NCI-H2029 (cell line): ENCODE measurements around the gene ZNF30.
A peak's percentile ranks its signal among the peaks of the same experiment; 100 is the strongest.
"Not testable (repeated sequence)": the region's sequence is repeated elsewhere in the genome, so short reads cannot be mapped to it uniquely, and the experiment has no call there.

Source experiments
- DNase-seq: peaks from one replicate; lab custom pipeline; 2025; lab: John Stamatoyannopoulos, UW

ZNF30 gene

DNA sequence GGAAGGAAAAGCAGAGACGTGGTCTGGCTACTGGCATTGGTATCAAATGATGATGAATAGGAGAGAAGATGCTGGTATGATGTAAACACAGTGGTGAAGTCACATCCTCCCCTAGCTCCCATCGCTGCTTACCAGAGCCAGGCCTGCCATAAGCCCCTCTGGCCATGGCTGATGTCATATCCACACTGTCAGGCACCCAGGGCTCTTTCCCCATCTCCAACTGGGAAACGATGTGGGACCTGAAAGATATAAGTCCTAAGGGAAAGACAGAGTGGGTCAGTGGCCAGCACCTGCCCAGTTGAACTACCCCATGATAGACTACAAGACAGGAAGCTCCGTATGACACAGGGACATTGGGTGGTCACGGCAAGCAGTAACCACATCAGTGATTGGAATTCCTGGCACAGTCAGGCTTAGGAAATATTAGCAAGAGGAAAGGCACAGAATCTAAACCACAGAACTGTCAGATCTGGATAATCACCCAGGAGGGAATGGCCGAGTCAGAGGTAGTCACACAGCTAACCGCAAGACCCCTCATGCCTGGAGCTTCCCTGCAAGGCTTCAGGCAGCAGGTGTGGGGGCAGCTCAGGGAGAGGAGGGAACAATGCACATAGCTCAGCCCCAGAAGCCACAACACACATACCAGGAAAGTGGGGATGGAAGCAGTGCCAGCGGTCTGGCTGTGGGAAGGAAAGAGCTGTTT is 33.6 kb downstream of the ZNF30 start:
- no peak for DNase-seq

DNA sequence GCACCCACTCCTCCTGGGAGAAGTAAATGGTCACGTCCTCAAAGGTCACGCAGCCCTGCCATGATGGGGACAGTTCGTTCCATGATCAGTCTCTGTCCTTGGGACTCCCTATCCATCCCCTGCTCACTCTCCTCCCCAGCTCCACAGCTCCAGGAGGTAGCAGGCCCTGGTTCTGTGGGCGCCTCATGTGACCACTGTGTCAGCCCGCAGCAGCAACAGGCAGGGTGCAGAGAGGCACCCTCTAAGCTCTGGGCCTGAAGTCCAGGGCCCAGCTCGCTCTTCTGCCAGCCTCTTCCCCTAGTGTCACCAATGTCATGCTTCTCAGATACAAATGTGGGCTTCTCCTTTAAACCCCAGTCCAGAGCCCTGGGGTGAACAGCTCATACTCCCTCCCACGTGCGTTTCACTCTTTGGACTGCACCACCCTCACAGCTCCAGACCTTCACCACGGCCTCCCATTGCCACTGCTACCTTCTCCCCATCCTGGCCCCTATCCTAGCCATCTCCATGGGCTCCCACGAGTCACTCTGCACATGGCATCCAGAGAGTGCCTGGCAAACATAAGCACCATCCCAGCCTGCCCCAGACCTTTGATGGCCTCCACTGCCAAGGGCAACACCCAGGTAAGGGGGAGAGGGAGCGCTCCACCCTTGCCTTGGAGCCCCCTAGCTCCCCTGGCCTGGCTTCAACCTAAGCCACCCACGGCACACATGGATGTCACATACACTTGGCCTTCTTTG is 34.4 kb downstream of the ZNF30 start:
- DNase-seq: no peak

DNA sequence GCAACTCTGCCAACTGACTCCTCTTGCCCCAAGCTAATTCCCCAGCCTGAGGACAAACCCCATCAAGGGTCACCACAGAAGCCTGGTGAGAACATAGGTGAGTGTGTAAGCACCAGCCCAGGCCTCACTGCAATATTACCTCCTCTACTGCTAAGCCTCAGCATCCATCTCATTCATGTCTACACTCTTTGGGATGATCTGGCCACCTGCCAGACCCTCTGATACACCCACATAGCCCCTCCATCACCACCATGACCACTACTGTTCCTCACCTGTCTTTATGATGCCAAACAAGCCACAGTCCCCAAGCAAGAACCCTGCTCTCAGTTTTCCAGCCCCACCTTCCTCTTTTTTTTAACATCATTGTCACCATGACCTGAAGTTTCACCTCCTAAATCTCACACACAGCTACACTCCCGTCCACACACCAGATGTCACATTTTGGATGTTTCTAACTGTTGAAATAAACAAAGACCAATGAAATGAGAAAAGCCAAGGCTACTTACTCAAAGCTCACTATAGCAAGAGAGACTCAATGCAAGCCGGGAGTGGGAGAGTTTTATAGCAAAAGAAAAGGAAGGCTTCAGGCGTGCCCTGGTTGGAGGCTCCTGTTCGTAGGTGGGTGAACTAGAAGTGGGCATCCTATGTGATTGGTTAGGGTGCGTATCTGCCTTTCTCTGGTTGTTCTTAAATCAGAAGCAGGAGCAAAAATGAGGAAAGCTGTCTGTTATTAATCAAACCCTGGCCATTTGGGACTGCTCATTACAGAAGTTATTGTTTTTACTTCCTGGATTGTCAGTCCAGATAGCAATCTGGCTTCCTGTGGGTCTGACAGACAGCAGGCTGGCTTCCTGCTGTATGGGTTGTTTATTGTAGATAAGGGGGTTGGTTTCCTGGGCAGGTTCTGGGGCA is 35.3 kb downstream of the ZNF30 start:
- DNase-seq: peak; percentile 9

DNA sequence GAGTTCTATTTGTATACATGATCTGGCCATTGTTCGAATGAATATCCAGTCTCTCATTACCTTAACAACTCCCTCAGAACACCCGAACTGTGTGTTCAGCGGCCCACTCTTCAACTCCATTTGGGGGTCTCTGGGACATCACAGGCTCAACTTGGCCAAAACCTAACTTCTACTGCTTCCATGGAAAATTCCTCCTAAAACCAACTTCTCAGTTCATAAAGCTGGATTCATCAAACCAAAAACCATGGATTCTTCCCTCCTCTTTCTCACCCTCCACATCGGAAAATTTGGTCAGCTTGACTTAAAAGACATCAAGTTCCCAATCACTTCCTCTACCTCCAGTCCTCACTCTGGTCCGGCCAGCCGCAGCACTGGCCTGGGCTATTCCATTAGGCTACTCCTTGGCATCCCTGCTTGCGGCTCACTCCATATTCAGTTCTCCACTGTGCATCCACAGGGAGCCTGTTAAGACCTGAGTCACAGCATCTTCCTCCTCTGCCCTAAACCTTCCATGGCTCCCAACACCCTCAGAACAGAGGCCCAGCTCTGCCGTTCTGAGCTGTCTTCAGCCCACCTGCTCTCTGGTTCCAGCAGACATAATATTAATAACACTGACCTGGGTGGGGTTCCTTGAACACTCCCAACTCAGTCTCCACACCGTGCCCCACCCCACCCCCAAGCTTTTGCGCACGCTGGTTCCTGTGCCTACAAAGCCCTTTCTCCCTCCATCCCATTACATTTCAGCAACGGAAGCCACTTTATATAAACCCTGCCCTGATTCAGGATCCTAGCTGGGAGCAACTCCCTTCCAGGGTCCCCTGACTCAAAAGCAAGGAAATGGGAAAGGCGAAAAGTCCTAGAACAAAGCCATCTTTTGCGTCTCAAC is 36.2 kb downstream of the ZNF30 start:
- no peak for DNase-seq

DNA sequence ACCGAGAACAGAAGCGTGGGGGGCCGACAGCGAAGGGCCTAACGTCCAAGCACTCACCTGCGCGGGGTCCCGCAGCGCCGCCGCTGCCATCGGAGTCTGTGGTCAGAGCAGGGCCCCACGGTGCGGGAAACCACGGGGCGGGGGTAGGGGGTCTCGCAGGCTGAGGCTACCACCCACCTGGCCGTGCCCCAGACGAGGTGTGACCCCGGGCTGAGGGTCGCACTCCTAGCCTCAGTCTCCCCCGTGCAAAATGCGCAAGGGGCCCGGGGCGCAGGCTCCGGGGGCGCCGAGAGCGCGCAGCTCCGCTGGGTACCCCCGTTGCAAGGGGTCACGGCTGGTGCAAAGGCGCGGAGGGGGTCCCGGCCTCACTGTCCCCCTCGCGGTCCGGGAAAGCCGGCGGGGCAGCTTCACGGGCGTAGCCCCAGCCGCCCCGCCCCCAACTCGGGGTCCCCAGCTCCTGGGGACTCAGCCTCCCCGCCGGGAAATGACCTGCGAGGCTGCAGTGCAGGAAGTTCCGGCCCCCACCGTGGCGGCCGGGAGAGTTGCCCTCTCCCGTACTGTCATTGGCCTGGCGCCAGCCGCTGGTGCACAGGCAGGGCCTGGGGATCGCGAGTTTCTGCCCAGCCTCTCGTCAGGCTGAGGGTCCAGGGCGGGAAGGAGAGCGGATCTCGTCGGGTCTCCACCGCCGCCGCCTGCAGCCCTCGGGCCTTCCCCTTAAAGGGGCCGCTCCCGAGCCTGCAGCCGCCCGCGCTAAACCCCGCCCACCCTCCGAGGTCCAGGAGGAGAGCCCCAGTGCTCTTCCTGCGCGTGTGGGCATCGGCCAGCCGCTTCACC is 37.1 kb downstream of the ZNF30 start, which contains the start of gene ZNF792:
ZNF792 (minus strand) TSS at position 657 of the 834 bp plus-strand sequence; CDS start at position 90, 567 bp downstream.
- DNase-seq: peak; percentile 55

DNA sequence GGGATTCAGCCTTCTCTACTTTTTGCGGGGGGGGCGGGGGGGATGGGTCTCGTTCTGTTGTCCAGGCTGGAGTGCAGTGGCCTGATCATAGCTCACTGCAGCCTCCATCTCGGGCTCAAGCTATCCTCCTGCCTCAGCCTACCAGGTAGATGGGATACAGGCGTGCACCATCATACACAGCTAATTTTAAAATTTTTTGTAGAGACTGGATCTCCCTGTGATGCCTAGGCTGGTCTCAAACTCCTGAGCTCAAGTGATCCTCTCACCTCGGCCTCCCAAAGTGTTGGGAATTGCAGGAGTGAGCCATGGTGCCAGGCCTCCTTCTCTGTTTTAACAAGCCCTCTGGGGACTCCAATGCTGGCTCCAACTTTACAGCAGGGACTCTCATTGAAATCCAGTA is 37.9 kb downstream of the ZNF30 start:
- DNase-seq: no peak

DNA sequence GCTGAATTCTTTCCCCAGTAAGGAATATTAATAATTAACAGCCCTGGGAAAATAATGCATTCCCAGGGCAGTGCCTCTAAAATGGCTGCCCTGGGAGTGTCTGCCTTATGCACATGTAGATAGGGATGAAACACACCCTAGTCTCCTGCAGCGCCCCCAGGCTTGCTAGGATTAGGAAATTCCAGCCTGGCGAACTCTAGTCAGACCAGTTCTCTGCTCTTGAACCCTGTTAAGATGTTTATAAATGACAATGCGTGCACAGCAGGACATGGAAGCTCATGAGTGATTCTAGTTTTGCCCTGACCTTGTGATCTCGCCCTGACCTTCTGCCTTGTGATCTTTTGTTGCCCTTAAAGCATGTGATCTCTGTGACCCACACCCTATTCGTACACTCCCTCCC is 38.8 kb downstream of the ZNF30 start:
- DNase-seq: not testable (repeated sequence)

DNA sequence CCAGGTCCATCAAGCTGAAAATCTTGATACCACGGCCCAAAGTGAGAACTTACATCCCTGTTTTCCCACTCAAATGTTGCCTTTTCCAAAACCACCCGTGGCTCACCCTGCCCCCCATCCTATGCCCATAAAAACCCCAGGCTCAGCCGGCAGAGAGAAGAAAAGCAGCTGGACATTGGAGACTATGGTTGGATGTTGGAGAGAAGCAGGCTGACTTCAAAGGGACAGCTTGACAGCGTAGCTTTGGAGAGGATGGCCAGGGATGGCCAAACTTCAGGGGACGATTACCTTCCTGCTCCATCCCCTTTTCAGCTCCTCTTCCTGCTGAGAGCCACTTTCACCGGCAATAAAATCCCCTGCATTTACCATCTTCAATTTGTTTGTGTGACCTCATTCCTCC is 40.8 kb downstream of the ZNF30 start:
- DNase-seq: no peak

DNA sequence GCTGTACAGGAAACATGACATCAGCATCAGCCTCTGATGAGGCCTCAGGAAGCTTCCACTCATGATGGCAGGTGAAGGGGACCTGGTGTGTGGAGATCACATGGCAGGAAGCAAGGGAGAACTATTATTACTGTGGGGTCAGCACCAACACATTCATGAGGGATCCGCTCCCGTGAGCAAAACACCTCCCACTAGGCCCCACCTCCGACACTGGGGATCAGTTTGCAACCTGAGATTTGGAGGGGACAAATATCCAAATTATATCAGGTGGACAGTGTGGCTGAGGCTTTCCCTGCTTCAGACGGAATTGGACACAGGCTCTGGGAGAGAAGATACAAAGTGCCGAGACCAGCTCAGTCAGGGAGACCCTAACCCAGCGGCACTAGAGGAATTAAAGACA is 43.0 kb downstream of the ZNF30 start:
- DNase-seq: no peak

DNA sequence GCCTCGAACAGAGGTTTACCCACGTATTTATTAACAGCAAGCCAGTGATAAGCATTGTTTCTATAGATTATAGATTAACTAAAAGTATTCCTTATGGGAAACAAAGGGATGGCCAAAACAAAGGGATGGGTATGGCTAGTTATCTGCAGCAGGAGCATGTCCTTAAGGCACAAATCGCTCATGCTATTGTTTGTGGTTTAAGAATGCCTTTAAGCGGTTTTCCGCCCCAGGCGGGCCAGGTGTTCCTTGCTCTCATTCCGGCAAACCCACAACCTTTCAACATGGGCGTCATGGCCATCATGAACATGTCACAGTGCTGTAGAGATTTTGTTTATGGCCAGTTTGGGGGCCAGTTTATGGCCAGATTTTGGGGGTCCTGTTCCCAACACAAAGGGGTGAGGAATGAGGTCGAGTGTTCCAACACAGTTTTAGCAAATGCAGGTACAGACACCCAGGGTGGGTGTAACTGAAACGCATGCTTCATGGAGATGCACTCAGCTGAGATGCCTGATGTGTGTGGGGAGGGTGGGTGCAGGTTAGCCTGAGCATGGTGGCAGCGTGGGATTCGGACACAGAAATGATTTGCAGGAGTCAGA is 43.6 kb downstream of the ZNF30 start:
- DNase-seq: not testable (repeated sequence)

DNA sequence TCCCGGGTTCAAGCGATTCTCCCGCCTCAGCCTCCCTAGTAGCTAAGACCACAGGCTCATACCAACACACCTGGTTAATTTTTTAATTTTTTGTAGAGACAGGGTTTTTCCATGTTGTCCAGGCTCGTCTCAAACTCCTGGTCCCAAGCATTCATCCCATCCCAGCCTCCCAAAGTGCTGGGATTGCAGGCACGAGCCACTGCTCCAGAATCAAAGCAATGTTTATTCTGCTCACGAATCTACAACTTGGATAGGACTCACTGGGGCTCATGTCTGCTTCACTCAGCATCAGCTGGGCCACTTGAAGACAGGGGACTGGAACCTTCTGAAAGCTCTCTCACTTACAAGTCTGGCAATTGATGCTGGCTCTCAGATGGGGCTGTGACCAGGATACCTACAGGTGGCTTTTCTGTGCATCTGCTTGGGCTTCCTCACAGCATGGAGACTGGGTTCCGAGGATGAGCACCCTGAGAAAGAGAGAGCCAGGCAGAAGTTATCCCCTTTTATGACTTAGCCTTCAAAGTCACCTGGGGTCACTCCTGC is 45.5 kb downstream of the ZNF30 start:
- no peak for DNase-seq

DNA sequence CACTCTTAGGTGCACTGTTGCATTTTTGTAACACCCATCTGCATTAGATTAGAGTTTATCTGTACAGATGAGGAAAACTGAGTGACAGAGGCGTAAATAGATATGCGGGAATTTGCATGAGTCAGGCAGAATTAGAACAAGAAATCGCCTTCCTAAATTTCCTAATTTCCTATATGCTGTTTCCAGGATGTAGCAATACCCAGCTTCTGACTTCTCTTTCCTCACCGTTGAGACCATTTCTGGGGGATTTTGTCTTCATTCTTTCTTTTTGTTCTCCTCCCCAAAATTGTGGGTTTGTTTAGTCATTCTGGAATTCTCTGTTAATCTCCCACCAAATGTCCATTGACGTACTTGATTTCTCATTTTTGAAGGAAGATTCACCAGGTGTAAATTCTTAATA is 47.9 kb downstream of the ZNF30 start:
- DNase-seq: no peak

DNA sequence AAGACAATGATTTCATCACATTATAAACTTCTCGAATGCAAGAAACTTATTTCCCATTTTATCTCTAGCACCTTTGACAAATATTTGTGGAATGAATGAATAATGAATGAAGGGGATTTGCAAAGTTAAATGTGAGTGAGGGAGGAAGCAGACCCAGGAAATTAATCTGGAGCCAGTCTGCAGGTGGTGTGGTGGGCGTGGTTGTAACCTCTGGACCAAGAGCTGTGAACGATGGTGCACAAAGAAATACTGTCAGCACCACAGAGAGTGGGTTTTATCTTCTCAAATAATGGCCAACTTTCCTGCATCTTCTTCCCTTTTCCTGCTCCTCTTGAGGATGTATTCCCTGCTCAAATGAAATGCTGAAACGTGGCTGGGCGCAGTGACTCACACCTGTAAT is 48.4 kb downstream of the ZNF30 start:
- no peak for DNase-seq

DNA sequence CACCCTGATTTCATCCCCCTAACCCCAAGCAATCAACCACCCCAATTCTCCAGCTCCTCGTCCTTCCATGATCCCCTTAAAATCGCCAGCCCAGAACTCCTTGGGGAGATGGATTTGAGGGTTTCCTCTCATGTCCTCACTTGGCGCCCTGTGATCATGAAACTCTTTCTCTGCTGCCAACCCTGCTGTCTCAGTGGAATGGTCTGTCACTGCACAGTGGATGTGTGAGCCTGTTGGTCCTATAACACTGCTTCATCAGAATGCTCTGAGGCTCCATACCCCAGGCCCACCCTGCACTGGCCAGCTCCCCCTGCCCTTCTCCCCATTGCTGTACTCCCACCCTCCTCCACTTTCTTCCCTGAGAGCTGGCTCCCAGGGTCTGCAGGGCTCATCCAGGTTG is 49.9 kb downstream of the ZNF30 start:
- DNase-seq: no peak

DNA sequence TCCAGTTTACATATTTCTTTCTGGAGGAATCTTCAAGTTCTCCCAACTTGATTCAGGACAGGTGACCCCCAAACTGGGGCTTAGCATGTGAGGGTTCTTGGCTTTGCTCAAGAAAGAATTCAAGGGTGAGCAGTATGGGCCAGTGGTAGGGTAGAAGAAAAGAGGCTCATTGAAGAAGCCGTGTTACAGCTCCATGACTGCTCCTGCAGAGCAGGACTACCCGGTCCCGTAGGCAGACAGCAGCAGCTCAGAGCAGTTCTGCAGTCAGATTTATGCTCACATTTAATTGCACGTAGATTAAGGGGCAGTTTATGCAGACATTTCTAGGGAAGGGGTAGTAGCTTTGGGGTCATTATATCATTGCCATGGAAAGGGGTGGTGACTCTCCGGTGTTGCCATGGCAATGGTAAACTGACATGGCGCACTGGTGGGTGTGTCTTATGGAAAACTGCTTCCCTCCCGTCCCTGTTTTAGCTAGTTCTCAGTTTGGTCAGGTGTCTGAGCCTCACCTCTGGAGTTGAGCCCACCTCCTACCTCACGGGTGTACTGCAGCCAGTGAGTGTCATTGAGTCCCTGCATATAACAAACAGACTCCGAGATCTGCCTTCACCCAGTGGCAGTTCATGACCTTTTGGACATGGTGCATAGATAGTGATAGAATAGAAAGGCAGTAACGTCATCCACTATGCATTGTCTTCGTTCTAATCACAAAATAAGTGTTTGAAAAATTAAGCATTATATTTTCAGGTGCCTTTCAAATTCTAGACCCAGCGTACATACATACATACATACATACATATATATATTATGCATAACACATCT is 53.3 kb downstream of the ZNF30 start:
- DNase-seq: no peak

DNA sequence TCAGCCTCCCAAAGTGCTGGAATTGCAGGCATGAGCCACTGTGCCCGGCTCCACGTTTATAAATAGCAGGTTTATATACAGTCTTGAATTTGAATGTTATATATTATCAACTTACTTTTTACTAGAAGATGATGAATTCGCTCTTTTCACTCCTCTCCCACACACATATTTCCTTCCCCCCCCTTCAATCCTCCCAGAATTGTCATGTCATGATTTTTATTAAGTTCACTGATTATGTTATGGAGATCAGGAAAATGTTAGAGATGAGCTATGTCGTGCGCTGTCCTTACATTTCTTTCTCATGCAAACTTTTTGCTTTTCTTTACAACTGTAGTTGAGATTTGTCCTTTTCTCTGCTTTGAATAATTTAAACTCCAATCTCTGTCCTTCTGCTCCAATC is 55.6 kb downstream of the ZNF30 start:
- DNase-seq: no peak

DNA sequence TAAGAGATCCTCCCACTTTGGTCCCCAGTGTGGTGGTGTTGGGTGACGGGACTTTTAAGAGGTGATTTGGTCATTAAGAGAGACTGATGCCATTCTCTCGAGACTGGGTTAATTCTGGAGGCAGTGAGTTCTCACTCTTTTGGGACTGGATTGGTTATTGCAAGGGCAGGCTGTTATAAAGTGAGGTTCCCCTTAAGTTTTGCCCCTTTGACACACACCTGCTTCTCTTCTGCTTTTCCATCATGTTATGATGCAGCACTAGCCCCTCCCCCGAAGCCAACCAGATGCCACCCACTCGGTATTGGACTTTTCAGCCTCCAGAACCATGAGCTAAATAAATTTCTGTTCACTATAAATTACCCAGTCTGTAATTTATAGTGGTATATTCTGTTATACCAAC is 57.1 kb downstream of the ZNF30 start:
- no peak for DNase-seq

DNA sequence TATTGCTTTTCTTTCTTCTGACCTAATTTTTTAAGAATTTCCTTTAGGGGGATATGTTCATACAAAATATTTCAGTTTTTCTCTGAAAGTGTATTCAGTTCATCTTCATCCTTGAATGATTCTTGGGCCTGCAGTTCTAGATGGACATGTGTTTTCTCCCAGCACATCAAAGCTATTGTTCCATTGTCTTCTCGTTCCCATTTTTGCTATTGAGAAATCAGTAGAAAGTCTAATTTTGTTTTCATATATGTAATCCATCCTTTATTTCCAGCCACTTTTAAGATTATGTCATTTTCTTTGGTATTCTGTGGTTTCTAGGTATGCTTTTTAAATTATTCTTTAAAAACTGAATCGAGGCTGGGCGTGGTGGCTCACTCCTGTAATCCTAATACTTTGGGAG is 57.6 kb downstream of the ZNF30 start:
- DNase-seq: no peak
